Inflammatory macrophage treated with lipopolysaccharide for 4 hours (primary cell): ENCODE data around the gene HOXA5.

Experiments used
- DNase-seq: peaks from one replicate; pipeline ENCODE4 v3.0.0-alpha.2; 2020

Gene HOXA5

DNA sequence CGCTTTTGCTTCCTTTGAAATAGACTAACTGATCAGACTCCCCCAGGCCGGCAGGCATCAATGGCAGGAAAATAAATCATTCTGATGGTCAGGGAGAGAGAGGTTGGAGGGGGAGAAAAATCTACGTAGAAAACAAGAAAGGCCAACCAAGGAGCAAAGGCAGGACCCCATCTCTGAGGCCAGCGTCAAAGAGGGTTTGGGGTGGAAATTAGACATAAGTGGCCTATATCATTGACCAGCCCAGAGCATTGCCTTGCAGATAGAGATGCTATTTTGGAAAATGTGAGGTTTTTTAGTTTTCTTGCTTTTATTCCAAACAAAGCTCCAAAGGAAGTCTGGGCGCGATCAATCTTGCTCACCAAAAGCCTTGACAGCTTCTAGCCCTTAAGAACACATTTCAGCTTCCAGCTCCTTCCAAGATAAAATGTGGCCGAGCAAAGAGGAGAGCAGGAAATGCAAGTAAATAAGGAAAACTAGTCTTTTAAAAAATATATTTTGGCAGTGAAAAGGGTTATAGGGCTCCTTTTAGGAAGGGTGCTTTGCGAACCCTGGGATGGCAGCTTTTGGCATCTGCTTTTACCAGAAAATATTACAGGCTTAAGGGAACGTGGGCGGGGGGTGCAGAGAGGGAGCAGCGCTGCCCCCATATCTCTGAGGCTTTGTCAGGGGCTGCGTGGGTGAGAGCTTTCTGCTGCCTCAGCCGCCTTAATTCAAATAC is 39.0 kb downstream of the HOXA5 start:
- DNase-seq, result no peak

DNA sequence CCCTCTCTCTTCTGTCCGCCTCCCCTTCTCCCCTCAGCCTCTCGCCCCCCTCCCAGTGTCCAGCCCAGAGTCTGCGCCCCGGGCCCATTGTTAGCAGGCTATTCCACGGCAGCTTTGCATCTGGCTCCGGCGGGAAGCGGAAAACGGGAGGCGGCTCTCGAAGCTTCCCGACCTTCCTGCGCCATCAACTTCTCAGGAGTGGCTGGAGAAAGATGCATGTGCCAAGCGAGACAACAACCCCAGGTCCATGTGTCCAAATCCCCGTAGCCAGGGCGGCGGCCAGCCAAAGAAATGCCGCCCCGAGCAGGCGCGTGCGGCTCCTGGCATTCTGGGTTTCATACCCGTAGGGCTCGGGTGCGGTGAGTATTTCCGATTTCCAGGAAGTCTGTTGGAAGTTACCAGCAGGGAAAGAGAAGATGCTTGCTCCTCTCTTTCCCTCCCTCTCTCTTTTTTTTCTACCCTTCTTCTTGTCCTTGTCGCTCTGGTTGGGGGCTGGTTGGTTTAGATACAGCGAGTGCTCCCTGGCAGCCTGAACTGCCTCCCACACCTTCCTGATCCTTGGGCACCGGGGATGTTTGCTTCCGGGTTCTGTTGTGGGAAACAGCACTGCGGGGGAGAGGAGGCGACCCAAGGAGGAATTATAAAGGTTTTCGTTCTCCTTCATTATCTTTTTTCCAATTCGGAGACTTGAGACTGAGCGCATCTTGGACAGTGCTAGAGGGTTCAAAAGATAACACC is 39.8 kb downstream of the HOXA5 start:
- DNase-seq, result no peak

DNA sequence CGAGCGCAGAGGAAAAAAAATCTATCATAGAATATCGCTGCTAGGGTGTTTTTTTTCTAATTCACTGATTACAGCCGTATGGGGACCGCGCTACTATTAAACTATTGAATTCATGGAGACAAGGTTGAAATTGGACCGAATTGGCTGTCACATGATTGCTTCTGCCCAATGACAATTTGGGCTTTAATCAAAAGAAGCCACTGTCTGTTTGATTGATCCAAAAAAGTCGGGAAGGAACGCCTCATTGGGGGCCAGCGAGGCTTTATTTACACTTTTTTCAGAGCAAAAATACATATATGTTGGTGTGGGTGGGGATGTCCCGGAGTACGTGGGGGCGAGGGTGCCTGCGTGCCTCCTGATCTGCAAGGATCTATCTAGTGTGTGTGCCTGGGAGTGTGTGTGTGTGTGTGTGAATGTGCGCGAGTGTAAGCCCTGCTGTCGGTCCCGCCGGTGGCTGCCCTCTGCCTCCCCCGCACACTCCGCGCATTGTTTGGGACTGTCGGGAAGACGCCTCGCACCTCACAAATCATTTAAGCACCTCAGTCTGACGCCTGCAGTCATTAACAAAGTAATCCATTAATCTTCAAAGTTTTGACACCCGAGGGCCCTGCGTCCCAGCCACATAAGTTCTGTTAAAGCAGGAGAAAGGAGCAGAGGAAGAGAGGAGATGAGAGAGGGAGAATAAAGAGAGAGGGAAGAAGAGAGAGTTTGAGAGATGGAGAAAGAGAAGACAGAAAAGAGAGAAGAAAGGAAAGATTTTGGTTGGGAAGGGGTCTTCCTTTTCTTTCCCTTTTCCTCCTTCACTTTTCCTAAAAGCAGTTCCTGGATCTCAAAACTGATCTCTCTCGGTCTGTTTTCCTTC is 40.7 kb downstream of the HOXA5 start, which contains the start of gene HOXA2:
TSS of gene HOXA2 (minus strand) at position 103 of the 862 bp plus-strand sequence. CDS start 183 bp downstream, outside the sequence.
- DNase-seq, result no peak

DNA sequence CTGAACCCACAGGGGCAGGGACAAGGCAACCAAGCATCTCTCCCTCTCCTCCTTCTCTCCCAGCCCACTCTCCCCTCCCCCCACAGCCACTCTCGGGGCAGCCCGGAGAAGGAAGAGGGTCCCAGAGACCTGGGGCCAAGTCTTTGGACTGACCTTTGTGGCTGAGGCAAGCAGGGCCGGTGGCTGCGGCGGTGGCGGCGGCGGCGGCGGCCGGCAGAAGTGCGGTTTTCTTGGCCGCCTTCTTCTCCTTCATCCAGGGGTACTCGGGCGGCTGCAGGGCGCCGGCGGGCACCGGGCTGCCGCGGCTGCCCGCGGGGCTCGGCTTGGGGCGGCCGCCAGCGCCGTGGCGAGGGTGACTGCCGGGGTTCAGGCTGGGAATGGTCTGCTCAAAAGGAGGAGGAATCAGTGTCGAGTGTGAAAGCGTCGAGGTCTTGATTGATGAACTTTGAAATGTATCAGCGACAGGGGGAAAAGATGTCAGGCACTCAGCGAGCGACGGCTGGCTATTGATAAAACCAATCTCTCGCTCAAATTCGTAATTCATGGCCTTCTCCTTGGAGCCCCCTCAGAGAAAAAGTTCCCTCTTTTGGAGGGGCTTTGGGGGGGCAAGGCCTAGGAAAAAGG is 41.4 kb downstream of the HOXA5 start:
- no peak for DNase-seq

DNA sequence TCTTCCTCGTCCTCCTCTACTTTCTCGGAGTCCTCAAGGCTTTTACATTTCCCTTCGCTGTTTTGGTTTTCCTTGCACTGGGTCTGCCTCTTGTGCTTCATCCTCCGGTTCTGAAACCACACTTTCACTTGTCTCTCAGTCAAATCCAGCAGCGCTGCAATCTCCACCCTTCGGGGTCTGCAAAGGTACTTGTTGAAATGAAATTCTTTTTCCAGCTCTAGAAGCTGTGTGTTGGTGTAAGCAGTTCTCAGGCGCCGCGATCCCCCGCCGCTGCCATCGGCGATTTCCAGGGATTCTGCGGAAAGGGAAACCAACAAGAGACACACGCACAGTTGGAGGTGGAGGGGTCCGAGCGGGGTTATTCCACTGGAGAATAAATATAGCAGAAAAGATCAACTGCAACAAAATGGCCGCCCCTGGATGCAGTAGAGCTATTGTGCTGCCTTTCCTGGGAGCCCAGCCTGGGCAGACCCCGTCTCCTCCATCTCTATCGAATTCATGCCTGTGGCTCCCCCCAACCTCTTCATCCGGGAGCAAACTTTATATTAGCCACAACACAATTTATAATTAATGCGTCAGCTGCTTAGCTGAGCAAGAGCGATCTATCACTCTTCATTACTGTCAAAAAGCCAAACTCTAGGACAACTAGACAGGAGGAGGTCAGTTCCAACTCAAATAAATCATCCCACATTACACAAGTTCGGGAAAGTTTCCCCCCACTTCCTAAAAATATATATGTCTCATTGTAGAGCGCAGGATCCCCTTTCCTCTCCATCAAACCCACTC is 42.1 kb downstream of the HOXA5 start:
- DNase-seq, result no peak

DNA sequence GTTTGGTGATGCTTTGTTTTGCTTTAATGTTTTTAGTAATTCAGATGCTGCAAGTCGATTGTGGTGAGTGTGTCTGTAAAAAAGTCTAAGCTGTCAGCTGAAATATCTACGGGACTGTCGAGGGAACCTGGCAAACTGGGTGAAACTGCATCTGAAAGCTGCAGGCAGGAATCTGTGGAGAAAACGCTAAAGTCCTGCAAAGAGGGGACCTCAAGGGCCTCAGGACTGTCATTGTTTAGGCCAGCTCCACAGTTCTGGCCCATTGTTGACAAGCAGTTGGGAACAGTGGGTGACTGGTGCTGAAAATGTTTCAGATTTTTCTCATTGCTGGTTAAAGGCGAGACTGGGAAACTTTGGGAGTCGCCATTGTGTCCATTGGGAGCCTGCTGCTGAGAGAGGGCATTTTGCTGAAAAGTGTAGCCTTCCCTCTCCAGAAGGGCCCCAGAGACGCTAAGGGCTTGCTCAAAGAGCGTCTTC is 42.7 kb downstream of the HOXA5 start:
- DNase-seq, result no peak

DNA sequence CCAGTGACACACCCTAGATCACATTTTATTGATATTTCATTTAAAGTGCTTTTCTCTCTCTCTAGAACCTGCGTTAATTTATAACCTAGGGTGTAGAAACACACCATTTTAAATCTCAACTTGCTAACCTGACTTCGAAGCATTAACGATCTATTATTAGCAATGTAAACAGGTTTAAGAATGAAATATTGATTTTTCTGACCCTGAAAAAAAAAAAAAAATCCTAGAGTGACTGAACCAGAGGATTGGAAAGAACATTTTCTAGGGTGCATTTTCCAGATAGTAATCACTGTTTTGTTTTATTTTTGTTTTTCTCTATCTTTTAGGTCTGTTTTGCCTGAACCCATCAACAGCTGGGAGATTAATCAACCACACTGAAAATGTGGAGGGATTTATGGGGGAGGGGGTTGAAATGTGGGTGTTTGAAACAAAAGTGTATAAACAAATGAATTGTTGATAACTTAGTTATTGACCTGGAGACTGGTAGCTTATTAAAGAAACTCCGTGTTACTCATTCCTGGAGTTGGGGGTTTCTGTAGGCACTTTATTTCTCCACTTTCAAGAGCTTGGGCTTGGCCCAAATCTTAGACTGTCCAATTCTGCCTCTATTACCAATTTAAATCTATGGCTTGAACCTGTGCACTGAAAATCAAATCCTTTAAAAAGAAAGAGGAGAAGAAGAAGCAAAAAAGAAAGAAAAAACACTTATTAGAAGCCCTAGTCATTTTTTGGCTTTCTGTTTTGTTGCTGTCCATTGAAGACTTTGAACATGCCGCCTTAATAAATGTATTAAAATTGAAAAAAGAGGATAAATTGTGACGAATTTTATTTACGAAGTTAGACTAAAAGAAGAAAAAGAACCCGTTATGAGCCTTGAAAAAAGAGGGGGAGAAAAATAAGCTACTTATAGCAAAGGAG is 43.8 kb downstream of the HOXA5 start:
- no peak for DNase-seq

- no peak for DNase-seq
These were observed 44.7 kb downstream of the HOXA5 start for GRCh38 chr7:27098578-27099451.

- DNase-seq, result no peak
These were observed 45.5 kb downstream of the HOXA5 start for GRCh38 chr7:27097686-27098577.

GRCh38 chr7:27096768-27097514 is 46.5 kb downstream of the HOXA5 start:
- peak; percentile 81 for DNase-seq

- peak; percentile 92 for DNase-seq
These were observed 47.3 kb downstream of the HOXA5 start, which contains the start of gene HOXA1 for GRCh38 chr7:27095897-27096767. Gene HOXA1 (minus strand): TSS chr7:27096000. CDS start chr7:27095912, 88 bp downstream.

DNA sequence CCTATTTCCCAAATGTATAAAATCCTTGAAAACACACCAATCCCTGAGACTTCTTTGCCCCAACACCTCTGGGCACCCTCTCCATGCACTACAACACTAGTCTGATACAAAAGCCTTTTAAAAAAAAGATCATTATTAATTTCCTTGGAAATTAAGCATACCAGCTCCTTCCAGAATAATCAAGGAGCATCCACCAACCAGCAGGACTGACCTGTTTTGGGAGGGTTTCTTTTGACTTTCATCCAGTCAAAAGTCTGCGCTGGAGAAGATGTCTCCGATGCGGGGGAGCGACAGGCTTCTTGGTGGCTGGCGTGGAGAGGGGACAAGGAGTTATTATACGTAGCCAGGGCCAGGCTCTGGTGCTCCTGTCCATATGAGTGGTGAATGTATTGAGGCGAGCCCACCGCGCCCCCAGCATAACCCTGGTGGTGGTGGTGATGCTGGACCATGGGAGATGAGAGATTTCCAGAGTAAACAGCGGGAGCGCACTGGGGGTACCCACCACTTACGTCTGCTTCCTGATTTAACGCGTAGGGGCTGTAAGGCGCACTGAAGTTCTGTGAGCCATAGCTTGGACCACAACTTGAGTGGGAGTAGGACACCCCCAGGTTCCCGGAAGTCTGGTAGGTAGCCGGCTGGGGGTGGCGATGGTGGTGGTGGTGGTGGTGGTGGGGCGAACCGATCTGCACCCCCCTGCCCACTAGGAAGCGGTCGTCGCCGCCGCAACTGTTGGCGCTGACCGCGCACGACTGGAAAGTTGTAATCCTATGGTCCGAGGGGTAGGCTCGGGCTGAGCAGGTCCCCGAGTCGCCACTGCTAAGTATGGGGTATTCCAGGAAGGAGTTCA is 48.2 kb downstream of the HOXA5 start:
- no peak for DNase-seq

DNA sequence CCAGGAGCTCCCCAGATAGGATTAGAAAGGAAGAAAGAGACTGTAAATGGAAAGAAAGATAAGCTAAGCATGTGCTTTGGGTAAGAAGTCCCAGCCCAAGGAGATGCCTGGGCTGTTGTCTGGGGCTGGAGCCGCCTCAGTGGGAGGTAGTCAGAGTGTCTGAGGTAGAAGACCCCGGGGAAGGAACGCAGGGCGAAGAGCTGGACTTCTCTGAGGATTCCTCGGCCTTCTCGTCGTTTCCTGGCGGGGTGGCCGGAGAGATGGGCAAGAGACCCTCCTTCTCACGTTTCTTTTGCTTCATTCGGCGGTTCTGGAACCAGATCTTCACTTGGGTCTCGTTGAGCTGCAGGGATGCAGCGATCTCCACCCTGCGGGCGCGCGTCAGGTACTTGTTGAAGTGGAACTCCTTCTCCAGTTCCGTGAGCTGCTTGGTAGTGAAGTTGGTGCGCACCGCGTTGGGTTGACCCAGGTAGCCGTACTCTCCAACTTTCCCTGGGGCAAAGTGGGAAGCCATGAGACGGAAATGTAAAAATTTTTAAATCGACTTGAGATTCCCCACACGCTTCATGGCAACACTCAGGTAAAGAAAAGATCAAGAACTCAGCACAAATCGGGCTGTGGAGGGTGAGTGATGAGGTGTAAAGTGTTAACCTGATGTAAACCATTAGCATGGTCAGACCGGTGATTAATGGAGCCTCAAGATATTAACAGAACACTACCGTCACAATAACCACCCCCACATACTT is 49.0 kb downstream of the HOXA5 start:
- DNase-seq, result no peak

DNA sequence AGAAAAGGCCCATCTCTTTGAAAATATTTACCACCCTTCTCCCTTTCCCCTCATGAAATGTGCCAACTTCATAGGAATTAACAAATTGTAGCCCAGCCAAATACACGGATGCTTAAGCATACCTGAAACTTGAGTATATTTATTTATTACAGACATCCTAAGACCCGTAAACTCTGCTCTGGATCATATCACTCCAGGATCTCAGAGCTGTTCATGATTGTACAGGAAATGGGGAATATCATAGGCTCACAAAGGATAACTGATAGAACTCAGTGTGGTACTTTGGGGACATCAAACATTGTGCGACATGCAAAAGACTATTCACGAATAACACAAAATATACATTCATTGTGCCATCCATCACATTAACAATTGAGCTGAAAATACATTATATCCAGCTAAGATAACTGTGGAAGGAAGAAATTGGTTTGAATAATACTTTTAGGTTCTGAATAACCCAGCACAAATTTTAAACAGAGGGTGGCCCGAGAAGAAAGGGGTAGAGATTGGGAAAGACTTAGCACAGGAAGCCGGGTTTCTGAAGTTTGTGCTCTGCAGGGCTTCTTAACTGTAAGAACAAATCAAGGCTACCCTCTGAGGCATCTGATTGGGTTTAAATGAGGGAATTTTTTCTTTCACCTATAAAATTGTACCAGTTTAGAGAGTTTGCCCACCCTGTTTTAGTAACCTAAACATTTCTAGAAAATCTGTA is 50.1 kb downstream of the HOXA5 start:
- no peak for DNase-seq

GRCh38 chr7:27092819-27093110 is 50.7 kb downstream of the HOXA5 start:
- DNase-seq, result no peak
